CD14-positive monocyte (primary cell): Measurements from ENCODE around the gene RTP1. TPM values are rescaled to one million over a fixed set of nuclear protein-coding genes. Genes with fewer than 3 reads are reported as not detected.
A peak's percentile ranks its signal among the peaks of the same experiment; 100 is the strongest.
"Not testable (repeated sequence)": the region's sequence is repeated elsewhere in the genome, so short reads cannot be mapped to it uniquely, and the experiment has no call there.

Experiments used
- DNase-seq, 3 donors: peaks; one replicate each; pipeline ENCODE4 v3.0.0-alpha.2; 2011 to 2022
- H2AFZ ChIP-seq: 2 replicates; pipeline ENCODE4 v1.6.0; 2012; ENCODE audit warnings: mild to moderate bottlenecking, low read depth, low read length, inconsistent platforms; ENCODE audit not compliant: insufficient read depth, poor library complexity, severe bottlenecking
- H3K27ac ChIP-seq, 2 donors: 1 replicate in 1 of 2; 2 replicates in 1 of 2; pipeline ENCODE4 v1.5.1; 2012 to 2013; ENCODE audit warnings: low read length in 2 of 2, control low read depth in 1 of 2, inconsistent platforms in 1 of 2, low read depth in 1 of 2, mild to moderate bottlenecking in 1 of 2
- H3K27me3 ChIP-seq, 2 donors: one replicate each; pipeline versions ENCODE4 v1.6.0 to v1.6.1; 2011 to 2013; ENCODE audit warnings: low read length in 2 of 2; ENCODE audit not compliant: control insufficient read depth in 2 of 2, insufficient read depth in 2 of 2
- H3K36me3 ChIP-seq, 2 donors: replicated peaks in 1 of 2; 1 replicate in 1 of 2; 2 replicates in 1 of 2; pipeline versions ENCODE4 v1.5.1 to v1.6.1; 2012 to 2013; ENCODE audit warnings: low read length in 2 of 2, control low read depth in 1 of 2, inconsistent platforms in 1 of 2, mild to moderate bottlenecking in 1 of 2; ENCODE audit not compliant: insufficient read depth in 2 of 2, control insufficient read depth in 1 of 2
- H3K4me1 ChIP-seq, 2 donors: 1 replicate in 1 of 2; 2 replicates in 1 of 2; pipeline versions ENCODE4 v1.5.1 to v1.6.1; 2012 to 2013; ENCODE audit warnings: low read length in 2 of 2, control low read depth in 1 of 2, inconsistent platforms in 1 of 2, mild to moderate bottlenecking in 1 of 2, moderate library complexity in 1 of 2; ENCODE audit not compliant: insufficient read depth in 2 of 2, control insufficient read depth in 1 of 2
- H3K4me2 ChIP-seq: replicated peaks from 2 replicates; pipeline ENCODE3; 2012; ENCODE audit warnings: low read length, moderate library complexity, mild to moderate bottlenecking; ENCODE audit not compliant: poor library complexity, severe bottlenecking; ENCODE audit errors: extremely low read depth
- H3K4me3 ChIP-seq, 3 experiments: fragments of 200-600 bp in 1 of 3; sonication (generic) in 1 of 3; replicated peaks in 1 of 3; 1 replicate in 2 of 3; 2 replicates in 1 of 3; pipeline ENCODE4 v1.5.1; 2011 to 2013; ENCODE audit warnings: low read length in 3 of 3, mild to moderate bottlenecking in 3 of 3, control low read depth in 2 of 3, low read depth in 2 of 3, inconsistent platforms in 1 of 3, moderate library complexity in 1 of 3
- H3K79me2 ChIP-seq: 2 replicates; pipeline ENCODE4 v1.6.0; 2012; ENCODE audit warnings: mild to moderate bottlenecking, control low read depth, inconsistent platforms, low read length, moderate library complexity; ENCODE audit not compliant: insufficient read depth
- H3K9ac ChIP-seq: 2 replicates; pipeline ENCODE4 v1.6.0; 2017; ENCODE audit warnings: low read length, mild to moderate bottlenecking; ENCODE audit not compliant: insufficient read depth, poor library complexity, severe bottlenecking
- H3K9me3 ChIP-seq, 2 donors: replicated peaks in 1 of 2; 1 replicate in 1 of 2; 2 replicates in 1 of 2; pipeline versions ENCODE4 v1.5.1 to v1.6.1; 2012 to 2013; ENCODE audit warnings: low read length in 2 of 2, control low read depth in 1 of 2; ENCODE audit not compliant: control insufficient read depth in 1 of 2, insufficient read depth in 1 of 2
- H4K20me1 ChIP-seq: 2 replicates; pipeline ENCODE4 v1.6.0; 2012; ENCODE audit warnings: mild to moderate bottlenecking, low read length, control low read depth, moderate library complexity; ENCODE audit not compliant: insufficient read depth
- H3K27ac Mint-ChIP-seq, 7 donors: one replicate each; pipeline ENCODE4 v1.8.0; 2020; ENCODE audit warnings: mild to moderate bottlenecking in 7 of 7, mixed read lengths in 7 of 7, moderate library complexity in 6 of 7, inconsistent platforms in 2 of 7
- H3K27me3 Mint-ChIP-seq, 3 donors: one replicate each; pipeline ENCODE4 v1.8.0; 2021 to 2022; ENCODE audit warnings: low read depth in 3 of 3, mild to moderate bottlenecking in 3 of 3, mixed read lengths in 3 of 3, moderate library complexity in 3 of 3, inconsistent platforms in 1 of 3
- H3K36me3 Mint-ChIP-seq, 2 donors: one replicate each; pipeline ENCODE4 v1.8.0; 2020; ENCODE audit warnings: mixed read lengths in 2 of 2, inconsistent platforms in 1 of 2, mild to moderate bottlenecking in 1 of 2
- H3K4me1 Mint-ChIP-seq: one replicate; pipeline ENCODE4 v1.8.0; 2020; ENCODE audit warnings: mild to moderate bottlenecking, mixed read lengths
- H3K4me3 Mint-ChIP-seq, 2 donors: one replicate each; pipeline ENCODE4 v1.8.0; 2020; ENCODE audit warnings: mild to moderate bottlenecking in 2 of 2, mixed read lengths in 2 of 2, moderate library complexity in 1 of 2
- H3K9me3 Mint-ChIP-seq, 7 donors: one replicate each; pipeline ENCODE4 v1.8.0; 2020 to 2022; ENCODE audit warnings: mixed read lengths in 7 of 7, mild to moderate bottlenecking in 6 of 7, moderate library complexity in 6 of 7, inconsistent platforms in 2 of 7
- WGBS: methylation state at CpG from one replicate; pipeline ENCODE4 v1.1.5; 2013; ENCODE audit warnings: missing lambda C conversion rate; ENCODE audit not compliant: insufficient coverage; 5-methylcytosine and 5-hydroxymethylcytosine counted together
- intact Hi-C, 2 donors: fragments of 100-400 bp; cut with micrococcal nuclease; formaldehyde crosslinking; loops; one replicate each; pipeline versions ENCODE4 v1.15.0 to v1.15.1; 2023
- polyA plus RNA-seq, 3 donors: library from polyadenylated mRNA; depleted of rRNA in 1 of 3; unstranded in 2 of 3; stranded (reverse) in 1 of 3; fragments of 300-500 nt in 2 of 3; fragments of >200 nt in 1 of 3; fragmentation: Illumina TruSeq in 2 of 3; gene quantifications; 1 replicate in 2 of 3; 2 replicates in 1 of 3; pipeline ENCODE4 v1.2.3, GENCODE V29; 2012 to 2021
- TF ChIP-seq, protein P1 (sequence below): fragments of 200-600 bp; IDR thresholded peaks from one replicate; pipeline ENCODE4 v1.8.0; 2022; ENCODE audit warnings: antibody characterized with exemption, mild to moderate bottlenecking

Gene RTP1
- polyA plus RNA-seq, 3 donors: not detected

DNA sequence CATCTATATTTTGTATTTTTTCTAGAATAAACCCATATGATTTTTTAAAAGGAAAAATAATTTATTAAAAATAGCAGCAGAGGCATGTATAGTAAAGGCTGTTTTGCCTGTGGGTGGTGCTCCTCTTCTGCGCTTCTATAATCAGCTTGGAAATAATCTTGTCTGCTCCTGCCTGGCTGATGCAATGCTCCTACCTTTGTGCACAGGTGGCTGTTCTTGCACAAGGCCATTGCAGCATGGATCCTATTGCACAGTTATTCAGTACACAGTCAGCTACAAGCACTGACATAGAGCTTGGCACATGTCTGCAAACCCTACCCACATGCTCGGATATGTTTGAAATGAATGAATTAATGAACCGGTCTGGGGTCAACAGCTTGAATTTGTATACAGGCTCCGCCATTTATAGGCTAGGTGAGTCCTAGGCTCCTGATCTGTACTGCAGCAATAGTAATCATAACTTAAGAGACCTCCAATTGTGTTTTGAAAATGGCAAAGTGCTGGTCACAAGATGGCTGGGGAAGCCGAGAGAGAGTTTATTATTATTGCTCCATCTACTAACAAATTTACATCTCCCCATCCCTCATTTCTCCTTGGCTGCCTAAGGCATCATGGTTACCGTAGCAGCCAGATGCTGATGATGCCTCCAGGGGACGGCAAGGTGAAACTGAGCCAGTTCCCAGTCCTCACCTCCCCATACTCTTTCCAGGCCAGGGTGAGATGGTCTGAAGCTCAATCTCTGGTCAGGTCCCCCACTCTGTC lies 532 bp upstream of the RTP1 start:
- Mint-ChIP-seq H3K4me3 (no peak overlapping the region), H3K4me1 (no peaks in the 10 kb centered on the region), H3K9me3 (peaks cover 0 to 4% (median 0%) of the 10 kb centered on the region in 7 donors), H3K27me3 (peaks cover 8 to 22% (median 13%) of the 10 kb centered on the region in 3 donors), H3K36me3 (no peaks in the 10 kb centered on the region), H3K27ac (no peak overlapping the region)
- no peak overlapping the region for H3K4me2 ChIP-seq
- no peak for DNase-seq
- TF ChIP-seq, protein P1, sequence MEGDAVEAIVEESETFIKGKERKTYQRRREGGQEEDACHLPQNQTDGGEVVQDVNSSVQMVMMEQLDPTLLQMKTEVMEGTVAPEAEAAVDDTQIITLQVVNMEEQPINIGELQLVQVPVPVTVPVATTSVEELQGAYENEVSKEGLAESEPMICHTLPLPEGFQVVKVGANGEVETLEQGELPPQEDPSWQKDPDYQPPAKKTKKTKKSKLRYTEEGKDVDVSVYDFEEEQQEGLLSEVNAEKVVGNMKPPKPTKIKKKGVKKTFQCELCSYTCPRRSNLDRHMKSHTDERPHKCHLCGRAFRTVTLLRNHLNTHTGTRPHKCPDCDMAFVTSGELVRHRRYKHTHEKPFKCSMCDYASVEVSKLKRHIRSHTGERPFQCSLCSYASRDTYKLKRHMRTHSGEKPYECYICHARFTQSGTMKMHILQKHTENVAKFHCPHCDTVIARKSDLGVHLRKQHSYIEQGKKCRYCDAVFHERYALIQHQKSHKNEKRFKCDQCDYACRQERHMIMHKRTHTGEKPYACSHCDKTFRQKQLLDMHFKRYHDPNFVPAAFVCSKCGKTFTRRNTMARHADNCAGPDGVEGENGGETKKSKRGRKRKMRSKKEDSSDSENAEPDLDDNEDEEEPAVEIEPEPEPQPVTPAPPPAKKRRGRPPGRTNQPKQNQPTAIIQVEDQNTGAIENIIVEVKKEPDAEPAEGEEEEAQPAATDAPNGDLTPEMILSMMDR: no peak
- H2AFZ ChIP-seq: no peak overlapping the region
- no peaks in the 10 kb centered on the region for H3K36me3 ChIP-seq
- no peaks in the 10 kb centered on the region for H3K9me3 ChIP-seq
- H3K27me3 ChIP-seq: peaks cover 5 to 10% of the 10 kb centered on the region in 2 donors
- H3K4me3 ChIP-seq: no peak overlapping the region
- no peak overlapping the region for H3K9ac ChIP-seq
- H3K79me2 ChIP-seq: no peaks in the 10 kb centered on the region
- H3K27ac ChIP-seq: no peak overlapping the region
- no peaks in the 10 kb centered on the region for H4K20me1 ChIP-seq
- intact Hi-C loops: no loop called here
- 78% methylated on average over 4 of the region's 7 CpGs for WGBS
- no peaks in the 10 kb centered on the region for H3K4me1 ChIP-seq

DNA sequence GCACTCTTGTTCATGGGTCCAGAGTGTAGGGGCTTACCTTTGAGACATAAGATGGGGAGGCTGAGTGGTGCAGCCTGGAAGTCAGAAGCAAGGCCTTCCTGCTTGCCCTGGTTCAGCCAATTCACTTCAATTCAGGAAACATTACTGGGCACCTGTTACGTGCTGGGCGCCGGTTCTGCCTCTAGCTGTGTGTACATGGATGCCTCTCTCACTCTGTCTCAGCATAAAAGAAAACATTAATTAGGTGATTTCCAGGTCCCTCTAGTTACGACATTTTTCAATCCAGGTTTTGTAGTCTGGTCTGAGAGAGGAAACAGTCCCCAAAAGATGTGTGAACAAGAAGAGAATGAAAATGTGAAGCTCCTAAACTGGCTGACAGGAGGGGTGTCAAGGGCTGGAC lies 1.2 kb downstream of the RTP1 start:
- no peak overlapping the region for H2AFZ ChIP-seq
- no CpG with 5 or more reads among the region's 4 CpGs for WGBS
- no peaks in the 10 kb centered on the region for H3K4me1 ChIP-seq
- no peak overlapping the region for H3K4me2 ChIP-seq
- no peaks in the 10 kb centered on the region for H3K9me3 ChIP-seq
- intact Hi-C loops: no loop called here
- peaks cover 0 to 2% of the 10 kb centered on the region in 2 donors for H3K27me3 ChIP-seq
- H3K4me3 ChIP-seq: no peak overlapping the region
- no peaks in the 10 kb centered on the region for H3K4me1 Mint-ChIP-seq
- peaks cover 8 to 20% (median 14%) of the 10 kb centered on the region in 3 donors for H3K27me3 Mint-ChIP-seq
- H3K9ac ChIP-seq: no peak overlapping the region
- H3K4me3 Mint-ChIP-seq: no peak overlapping the region
- H3K79me2 ChIP-seq: no peaks in the 10 kb centered on the region
- TF ChIP-seq, protein P1: no peak
- H3K27ac ChIP-seq: no peak overlapping the region
- no peaks in the 10 kb centered on the region for H4K20me1 ChIP-seq
- H3K36me3 Mint-ChIP-seq: no peaks in the 10 kb centered on the region
- H3K27ac Mint-ChIP-seq: no peak overlapping the region
- DNase-seq: no peak
- H3K36me3 ChIP-seq: no peaks in the 10 kb centered on the region
- peaks cover 0 to 4% (median 0%) of the 10 kb centered on the region in 7 donors for H3K9me3 Mint-ChIP-seq

DNA sequence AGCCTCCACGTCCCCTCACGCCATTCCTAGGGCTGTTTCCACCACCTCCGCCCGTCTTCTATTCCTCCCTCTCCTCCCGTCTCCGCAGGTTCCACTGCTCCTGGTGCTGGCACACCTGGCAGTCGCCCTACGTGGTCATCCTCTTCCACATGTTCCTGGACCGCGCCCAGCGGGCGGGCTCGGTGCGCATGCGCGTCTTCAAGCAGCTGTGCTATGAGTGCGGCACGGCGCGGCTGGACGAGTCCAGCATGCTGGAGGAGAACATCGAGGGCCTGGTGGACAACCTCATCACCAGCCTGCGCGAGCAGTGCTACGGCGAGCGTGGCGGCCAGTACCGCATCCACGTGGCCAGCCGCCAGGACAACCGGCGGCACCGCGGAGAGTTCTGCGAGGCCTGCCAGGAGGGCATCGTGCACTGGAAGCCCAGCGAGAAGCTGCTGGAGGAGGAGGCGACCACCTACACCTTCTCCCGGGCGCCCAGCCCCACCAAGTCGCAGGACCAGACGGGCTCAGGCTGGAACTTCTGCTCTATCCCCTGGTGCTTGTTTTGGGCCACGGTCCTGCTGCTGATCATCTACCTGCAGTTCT lies 2.3 kb downstream of the RTP1 start:
- DNase-seq, H3K4me2 ChIP-seq, H3K36me3 Mint-ChIP-seq, H3K9ac ChIP-seq, H3K4me3 Mint-ChIP-seq, H3K27me3 ChIP-seq, H2AFZ ChIP-seq, H3K4me3 ChIP-seq, H3K4me1 Mint-ChIP-seq, intact Hi-C loops, H3K9me3 Mint-ChIP-seq, H3K79me2 ChIP-seq, H4K20me1 ChIP-seq, H3K4me1 ChIP-seq, H3K9me3 ChIP-seq, H3K36me3 ChIP-seq, H3K27ac ChIP-seq: not testable (repeated sequence)
- Mint-ChIP-seq H3K27ac (peak overlapping the region in 1 of 7 donors; percentile 26), H3K27me3 (peaks cover 4 to 14% (median 13%) of the 10 kb centered on the region in 3 donors)
- WGBS: 96% methylated on average over 30 of the region's 44 CpGs
